Endodermal cell (in vitro differentiated cells): ENCODE measurements around the gene GPC6. TPM values are rescaled to one million over a fixed set of nuclear protein-coding genes. Genes with fewer than 3 reads are reported as not detected.

Experiments used
- DNase-seq: peaks from one replicate; pipeline ENCODE4 v3.0.0-alpha.2; 2017
- H3K27ac ChIP-seq: 2 replicates; pipeline ENCODE4 v1.5.1; 2013; ENCODE audit warnings: mild to moderate bottlenecking, low read depth, low read length, moderate library complexity
- H3K27me3 ChIP-seq: 2 replicates; pipeline ENCODE4 v1.6.1; 2013; ENCODE audit warnings: mild to moderate bottlenecking, low read length, moderate library complexity; ENCODE audit not compliant: insufficient read depth, control insufficient read depth, poor library complexity, severe bottlenecking
- H3K36me3 ChIP-seq: 2 replicates; pipeline ENCODE4 v1.7.0; 2013; ENCODE audit warnings: mild to moderate bottlenecking, low read length, moderate library complexity; ENCODE audit not compliant: control insufficient read depth, insufficient read depth
- H3K4me1 ChIP-seq: one replicate; pipeline ENCODE4 v1.7.0; 2013; ENCODE audit warnings: low read length; ENCODE audit not compliant: control insufficient read depth, insufficient read depth
- H3K4me3 ChIP-seq: 2 replicates; pipeline ENCODE4 v1.5.1; 2013; ENCODE audit warnings: mild to moderate bottlenecking, low read length, moderate library complexity
- H3K9ac ChIP-seq: 2 replicates; pipeline ENCODE4 v1.6.1; 2013; ENCODE audit warnings: mild to moderate bottlenecking, low read length, moderate library complexity; ENCODE audit not compliant: poor library complexity, severe bottlenecking; ENCODE audit errors: extremely low read depth
- H3K9me3 ChIP-seq: 2 replicates; pipeline ENCODE4 v1.6.1; 2013; ENCODE audit warnings: mild to moderate bottlenecking, low read length, moderate library complexity; ENCODE audit not compliant: control insufficient read depth
- H3K27ac Mint-ChIP-seq: 2 replicates; pipeline ENCODE4 v1.8.0; 2020; ENCODE audit warnings: mixed read lengths
- H3K27me3 Mint-ChIP-seq: 2 replicates; pipeline ENCODE4 v1.8.0; 2021; ENCODE audit warnings: mild to moderate bottlenecking, mixed read lengths; ENCODE audit not compliant: insufficient read depth
- H3K36me3 Mint-ChIP-seq: 2 replicates; pipeline ENCODE4 v1.8.0; 2020; ENCODE audit warnings: low read depth, mixed read lengths
- H3K4me1 Mint-ChIP-seq: 2 replicates; pipeline ENCODE4 v1.8.0; 2020; ENCODE audit warnings: mixed read lengths
- H3K4me3 Mint-ChIP-seq: 2 replicates; pipeline ENCODE4 v1.8.0; 2020; ENCODE audit warnings: mild to moderate bottlenecking, moderate library complexity, mixed read lengths
- H3K9me3 Mint-ChIP-seq: 2 replicates; pipeline ENCODE4 v1.8.0; 2020; ENCODE audit warnings: mild to moderate bottlenecking, mixed read lengths
- CTCF ChIP-seq: fragments of 200-600 bp; sonication (generic); conservative IDR thresholded peaks from 2 replicates; pipeline ENCODE4 v1.5.0; 2021; ENCODE audit warnings: antibody characterized with exemption, mild to moderate bottlenecking
- WGBS, 2 experiments: methylation state at CpG; one replicate each; pipeline versions ENCODE4 v1.1.5 to v1.1.7; 2013; ENCODE audit warnings: missing lambda C conversion rate in 2 of 2, mixed read lengths in 1 of 2; ENCODE audit not compliant: insufficient coverage in 1 of 2, insufficient read length in 1 of 2; 5-methylcytosine and 5-hydroxymethylcytosine counted together
- total RNA-seq, 2 donors: library from RNA; stranded (reverse); fragmentation: NEBNext Ultra II Directional in 1 of 2; extraction: Animal tissue kit (Norgen Biotek cat#: 25700) in 1 of 2; gene quantifications; 2 replicates in 1 of 2; 3 replicates in 1 of 2; pipeline ENCODE4 v1.2.1, GENCODE V29; 2021

The GPC6 gene
- total RNA-seq, 2 donors from 2014 or later = 69.6 to 80.4 TPM

- no peak for DNase-seq
- 88 to 94% methylated on average over 1 to 2 of the region's 2 CpGs for WGBS, 2 experiments
- H3K36me3 Mint-ChIP-seq = peaks cover 15% of the 10 kb centered on the region
- H3K27ac ChIP-seq = no peak overlapping the region
- no peak for TF ChIP-seq CTCF
- peaks cover 11% of the 10 kb centered on the region for H3K9me3 Mint-ChIP-seq
- peaks cover 5% of the 10 kb centered on the region for H3K36me3 ChIP-seq
- peaks cover 22% of the 10 kb centered on the region for H3K9me3 ChIP-seq
- H3K4me3 ChIP-seq = no peak overlapping the region
- H3K9ac ChIP-seq = no peak overlapping the region
- H3K4me1 ChIP-seq = peaks cover 2% of the 10 kb centered on the region
- H3K4me1 Mint-ChIP-seq = peaks cover 12% of the 10 kb centered on the region
- no peak overlapping the region for H3K4me3 Mint-ChIP-seq
- H3K27me3 ChIP-seq = no peaks in the 10 kb centered on the region
- H3K27ac Mint-ChIP-seq = no peak overlapping the region
- no peaks in the 10 kb centered on the region for H3K27me3 Mint-ChIP-seq
These were observed 931.2 kb downstream of the GPC6 start for GRCh38 chr13:94157705-94158218.

GRCh38 chr13:94160875-94161274 lies 934.3 kb downstream of the GPC6 start:
- H3K9me3 ChIP-seq = peaks cover 22% of the 10 kb centered on the region
- DNase-seq = no peak
- WGBS, 2 experiments = 94 to 95% methylated on average over 2 of the region's 2 CpGs
- H3K36me3 ChIP-seq = peaks cover 5% of the 10 kb centered on the region
- no peak overlapping the region for H3K27ac ChIP-seq
- Mint-ChIP-seq H3K9me3 (peaks cover 11% of the 10 kb centered on the region), H3K27me3 (no peaks in the 10 kb centered on the region), H3K4me1 (no peaks in the 10 kb centered on the region), H3K27ac (no peak overlapping the region), H3K4me3 (no peak overlapping the region), H3K36me3 (peaks cover 15% of the 10 kb centered on the region)
- H3K27me3 ChIP-seq = no peaks in the 10 kb centered on the region
- H3K4me1 ChIP-seq = no peaks in the 10 kb centered on the region
- H3K4me3 ChIP-seq = no peak overlapping the region
- no peak overlapping the region for H3K9ac ChIP-seq
- TF ChIP-seq CTCF = no peak

- H3K9ac ChIP-seq = no peak overlapping the region
- peaks cover 5% of the 10 kb centered on the region for H3K36me3 ChIP-seq
- H3K36me3 Mint-ChIP-seq = peaks cover 15% of the 10 kb centered on the region
- H3K4me3 Mint-ChIP-seq = no peak overlapping the region
- no peaks in the 10 kb centered on the region for H3K4me1 ChIP-seq
- H3K27me3 Mint-ChIP-seq = no peaks in the 10 kb centered on the region
- DNase-seq = no peak
- H3K9me3 Mint-ChIP-seq = peaks cover 11% of the 10 kb centered on the region
- 83 to 91% methylated on average over 1 to 2 of the region's 2 CpGs for WGBS, 2 experiments
- no peak overlapping the region for H3K27ac Mint-ChIP-seq
- no peak overlapping the region for H3K27ac ChIP-seq
- TF ChIP-seq CTCF = no peak
- peaks cover 22% of the 10 kb centered on the region for H3K9me3 ChIP-seq
- no peak overlapping the region for H3K4me3 ChIP-seq
- H3K27me3 ChIP-seq = no peaks in the 10 kb centered on the region
- H3K4me1 Mint-ChIP-seq = no peaks in the 10 kb centered on the region
These were observed 935.7 kb downstream of the GPC6 start for GRCh38 chr13:94162289-94162688.
